Activated CD8-positive, alpha-beta memory T cell treated with anti-CD3 and anti-CD28 coated beads, Interleukin-2, amount 50 U/mL, for 24 hours (primary cell): ENCODE results near the gene SREK1IP1.

Source experiments
- DNase-seq: peaks from one replicate; pipeline ENCODE4 v3.0.0-alpha.2; 2020; ENCODE audit errors: extremely low read depth

The SREK1IP1 gene

DNA sequence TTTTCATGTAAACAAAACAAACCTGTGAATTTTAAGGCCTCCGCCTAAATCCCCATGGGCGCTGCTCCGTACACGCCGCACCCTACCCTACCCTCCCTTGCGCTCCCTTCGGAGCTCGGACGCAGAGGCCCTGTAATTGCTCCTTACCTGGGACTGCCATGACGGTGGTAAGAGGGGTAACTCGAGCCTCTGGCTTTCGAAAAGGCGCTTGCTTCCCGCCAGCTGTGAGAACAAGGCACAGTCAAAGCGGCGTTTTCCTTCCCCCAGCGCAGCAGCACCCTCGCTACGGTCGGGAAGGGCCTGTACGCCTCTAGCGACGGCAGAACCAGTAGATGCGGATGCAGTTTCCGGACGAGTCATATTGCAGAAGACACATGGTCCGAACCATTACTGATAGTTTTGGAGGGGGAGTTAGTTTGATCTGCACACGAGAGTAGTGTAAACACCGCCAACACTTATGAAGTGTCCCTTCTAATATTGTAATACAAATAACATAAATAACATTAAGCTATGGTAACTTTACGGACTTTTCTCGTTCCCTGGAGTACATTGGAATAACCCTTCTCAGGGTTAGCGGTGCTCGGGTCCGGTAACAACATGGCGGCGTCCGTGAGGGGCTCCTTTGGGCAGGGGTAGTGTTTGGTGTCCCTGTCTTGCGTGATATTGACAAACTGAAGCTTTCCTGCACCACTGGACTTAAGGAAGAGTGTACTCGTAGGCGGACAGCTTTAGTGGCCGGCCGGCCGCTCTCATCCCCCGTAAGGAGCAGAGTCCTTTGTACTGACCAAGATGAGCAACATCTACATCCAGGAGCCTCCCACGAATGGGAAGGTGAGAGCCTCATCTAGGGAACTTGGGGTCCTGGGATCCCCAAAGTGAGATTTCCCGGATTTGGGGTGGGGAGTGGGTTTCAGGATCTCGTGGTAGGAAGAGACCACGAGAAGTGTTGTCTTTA lies at the start of gene SREK1IP1, which contains the start of gene CWC27:
TSS of gene SREK1IP1 (minus strand) at position 334 of the 955 bp plus-strand sequence. CDS start at position 160, 174 bp downstream.
TSS of gene CWC27 (plus strand) at position 573 of the 955 bp plus-strand sequence. CDS start at position 790, 217 bp downstream.
- DNase-seq, result peak; percentile 19

DNA sequence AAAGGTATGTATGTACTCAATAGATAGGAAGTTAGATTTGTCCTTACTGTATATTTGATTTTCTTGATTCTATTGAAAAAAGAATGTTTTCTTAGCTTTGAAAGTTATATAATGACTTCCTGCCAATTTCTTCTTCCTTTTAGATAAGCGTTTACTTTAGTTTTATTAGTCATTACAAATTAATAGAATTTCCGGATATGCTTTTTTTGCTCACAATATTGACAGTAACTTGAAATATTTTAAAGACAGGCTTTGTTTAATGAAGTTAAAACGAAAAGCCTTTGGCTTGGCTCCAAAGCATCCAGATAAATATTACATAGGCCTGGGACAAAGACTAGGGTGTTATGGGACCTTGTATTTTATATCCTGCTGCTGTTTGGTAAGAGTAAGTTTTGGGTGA lies 49.8 kb upstream of the SREK1IP1 start:
- no peak for DNase-seq

DNA sequence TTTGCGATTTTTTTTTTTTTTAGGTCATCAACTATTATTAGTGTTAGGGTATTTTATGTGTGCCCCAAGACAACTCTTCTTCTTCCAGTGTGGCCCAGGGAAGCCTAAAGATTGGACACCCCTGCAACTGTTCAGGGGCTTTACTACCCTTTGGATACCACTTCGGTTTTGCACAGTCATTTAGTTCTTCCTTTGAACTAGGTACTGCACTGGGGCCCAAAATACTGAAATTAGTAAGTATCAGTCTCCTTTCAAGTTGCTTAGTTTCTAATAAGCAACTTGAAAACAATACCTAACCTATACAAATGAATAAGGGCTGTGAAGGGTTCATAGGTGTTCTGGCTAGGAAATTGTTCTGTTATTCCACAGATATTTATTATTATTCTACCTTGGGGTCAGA lies 45.6 kb upstream of the SREK1IP1 start:
- DNase-seq, result no peak

DNA sequence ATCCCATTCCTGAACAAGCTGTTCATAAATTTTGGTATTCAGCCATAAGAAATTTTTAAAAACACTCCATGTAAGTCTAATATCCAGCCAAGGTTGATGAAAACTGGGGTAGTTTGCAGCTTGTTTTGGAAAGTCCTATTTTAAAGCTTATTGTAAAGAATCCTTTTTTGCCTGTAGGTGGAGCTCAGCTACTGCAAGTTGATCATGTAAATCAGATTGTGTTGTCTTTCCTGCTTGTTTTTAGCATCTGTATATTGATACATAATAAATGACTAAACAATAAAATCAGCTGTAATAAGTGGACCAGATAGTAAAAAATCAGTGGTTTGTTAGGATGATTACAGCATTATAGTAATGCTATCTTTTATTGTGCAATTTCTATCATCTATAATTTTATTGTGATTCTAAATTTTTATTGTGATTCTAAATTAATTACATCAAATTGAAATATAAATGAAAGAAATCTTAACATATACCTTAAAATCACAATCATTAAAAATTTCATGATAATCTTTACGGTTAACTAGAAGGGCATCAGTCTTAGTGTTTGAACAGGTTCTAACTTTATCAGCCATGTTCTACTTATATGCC lies 42.7 kb upstream of the SREK1IP1 start:
- DNase-seq, result no peak

DNA sequence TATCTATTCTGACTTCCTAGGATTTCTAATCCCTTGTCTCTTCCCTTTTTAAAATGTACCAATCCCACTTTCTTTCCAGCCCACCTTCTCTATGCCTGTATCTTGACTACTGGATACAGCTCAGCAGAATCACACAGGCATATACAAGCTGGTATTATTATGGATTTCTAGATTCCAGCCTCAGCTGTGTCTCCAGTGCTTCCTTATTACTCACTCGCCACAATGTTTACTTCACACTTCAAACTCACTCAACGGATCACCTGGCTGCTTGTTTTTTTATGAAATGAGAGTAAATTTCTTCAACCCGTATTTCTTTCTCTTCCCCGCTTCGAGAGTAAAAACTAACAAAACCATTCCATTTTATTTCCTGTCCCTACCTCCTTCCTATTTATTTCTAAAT lies 39.0 kb upstream of the SREK1IP1 start:
- DNase-seq, result no peak

DNA sequence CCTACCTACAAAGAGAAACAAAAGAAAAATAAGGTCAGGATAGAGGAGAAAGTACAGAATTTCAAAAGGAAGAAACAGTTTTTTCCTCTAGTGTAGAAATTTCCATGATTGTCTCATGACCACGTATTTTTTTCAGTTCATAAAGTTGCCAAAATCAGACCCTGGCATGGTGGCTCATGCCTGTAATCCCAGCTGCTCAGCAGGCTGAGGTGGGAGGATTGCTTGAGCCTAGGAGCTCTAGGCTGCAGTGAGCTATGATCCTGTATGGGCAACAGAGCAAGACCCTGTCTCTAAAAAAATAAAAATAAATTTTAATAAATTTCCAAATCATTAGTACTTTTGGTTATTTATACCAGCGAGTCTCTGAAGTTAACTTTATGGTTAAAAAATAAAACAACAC lies 38.0 kb upstream of the SREK1IP1 start:
- DNase-seq, result no peak

DNA sequence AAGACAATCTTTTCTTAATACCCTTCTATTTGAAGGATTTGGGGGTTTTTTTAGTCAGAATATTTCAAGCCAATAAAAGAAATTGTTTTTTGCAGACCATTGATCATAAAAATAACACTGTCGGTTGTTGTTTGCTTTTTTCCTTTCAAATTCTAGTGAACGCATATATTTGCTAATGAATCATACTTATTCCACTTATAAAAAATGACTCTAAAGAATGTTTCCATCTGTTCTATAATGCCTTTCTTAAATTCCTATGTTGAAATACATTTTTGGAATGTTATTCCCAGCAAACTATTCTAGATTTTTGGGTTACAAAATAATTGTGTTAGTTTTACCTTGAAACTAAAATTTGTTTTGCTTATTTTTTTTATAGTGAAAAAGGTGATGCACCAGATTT lies 32.4 kb upstream of the SREK1IP1 start:
- no peak for DNase-seq

DNA sequence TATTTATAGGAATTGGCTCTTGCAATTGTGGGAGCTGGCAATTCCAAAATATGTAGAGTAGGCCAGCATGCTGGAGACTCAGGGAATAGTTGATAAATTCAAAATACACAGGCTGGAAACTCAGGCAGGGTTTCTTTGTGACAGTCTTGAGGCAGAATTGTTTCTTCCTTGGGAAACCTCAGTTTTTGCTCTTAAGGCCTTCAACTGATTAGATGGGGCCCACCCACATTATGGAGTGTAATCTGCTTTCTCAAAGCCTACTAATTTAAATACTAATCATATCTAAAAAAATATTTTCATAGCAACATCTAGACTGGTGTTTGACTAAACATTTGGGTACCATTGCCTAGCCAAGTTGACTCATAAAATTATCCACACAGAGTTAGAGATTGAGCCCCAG lies 27.8 kb upstream of the SREK1IP1 start:
- no peak for DNase-seq

DNA sequence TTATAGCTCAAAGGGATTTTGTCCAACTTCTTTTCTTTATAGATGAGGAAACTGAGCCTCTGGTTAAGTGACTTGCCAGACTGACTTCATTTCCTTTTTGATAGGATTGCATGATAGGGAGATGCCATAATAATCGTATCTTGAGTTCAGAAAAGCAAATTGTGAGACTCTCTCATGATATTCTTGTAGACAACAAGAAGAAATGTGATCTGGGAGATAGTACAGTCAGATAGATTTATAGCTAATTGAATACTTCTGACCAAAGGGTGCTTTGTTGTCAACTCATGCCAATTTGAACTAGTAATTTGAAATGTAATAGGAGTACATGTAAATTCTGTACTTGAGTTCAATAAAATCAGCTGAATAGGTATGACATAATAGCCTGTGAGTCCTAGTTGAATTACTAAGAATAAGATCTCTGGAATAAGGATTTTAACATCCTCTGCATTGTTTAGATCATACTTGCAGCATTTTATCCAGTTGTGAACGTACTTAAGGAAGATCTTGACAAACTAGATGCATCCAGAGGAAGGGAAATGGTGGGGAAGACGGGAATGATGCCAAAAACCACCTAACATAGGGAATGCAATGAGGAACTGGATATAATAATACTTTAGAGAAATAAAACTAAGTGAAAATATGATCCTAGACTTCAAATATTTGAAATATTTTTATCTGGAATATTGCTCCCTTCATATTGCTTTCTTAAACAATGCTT lies 25.7 kb upstream of the SREK1IP1 start:
- DNase-seq, result no peak

DNA sequence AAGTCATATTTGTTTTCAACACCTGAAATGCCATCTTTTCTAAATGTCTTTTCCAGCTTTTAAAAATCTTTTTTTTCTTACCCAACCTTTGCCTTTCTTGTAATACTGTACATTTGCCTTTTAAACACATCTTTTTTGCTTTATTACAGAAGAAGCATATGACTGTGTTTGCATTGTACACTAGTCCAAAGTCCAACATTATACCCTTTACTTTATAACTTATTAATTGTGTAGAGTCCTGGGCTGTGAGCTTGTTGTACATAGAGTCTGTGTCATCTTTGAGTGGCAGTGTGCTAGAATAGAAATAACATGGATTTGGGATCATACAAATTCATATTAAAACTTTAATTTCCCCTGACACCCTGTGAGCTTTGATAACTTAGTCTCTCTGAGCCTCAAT lies 24.0 kb upstream of the SREK1IP1 start:
- no peak for DNase-seq

DNA sequence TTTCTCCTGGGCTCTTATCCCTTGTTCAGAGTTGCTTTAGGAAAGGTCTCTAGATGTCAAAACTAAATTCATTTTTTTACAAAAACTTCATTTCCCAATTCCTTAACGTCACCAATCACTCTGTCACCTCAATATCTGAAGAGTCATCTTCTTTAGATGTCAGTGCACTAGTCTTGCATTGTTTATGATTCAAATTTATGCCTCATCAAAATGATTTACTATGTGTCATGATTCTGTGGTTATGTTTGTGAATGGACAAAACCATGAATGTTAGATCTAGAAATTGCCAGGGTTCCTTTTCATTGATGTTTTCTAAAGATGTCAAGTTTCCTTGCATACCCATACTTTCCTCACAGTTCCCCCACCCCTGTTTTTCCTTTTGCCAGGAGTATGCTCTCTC lies 21.7 kb upstream of the SREK1IP1 start:
- no peak for DNase-seq

DNA sequence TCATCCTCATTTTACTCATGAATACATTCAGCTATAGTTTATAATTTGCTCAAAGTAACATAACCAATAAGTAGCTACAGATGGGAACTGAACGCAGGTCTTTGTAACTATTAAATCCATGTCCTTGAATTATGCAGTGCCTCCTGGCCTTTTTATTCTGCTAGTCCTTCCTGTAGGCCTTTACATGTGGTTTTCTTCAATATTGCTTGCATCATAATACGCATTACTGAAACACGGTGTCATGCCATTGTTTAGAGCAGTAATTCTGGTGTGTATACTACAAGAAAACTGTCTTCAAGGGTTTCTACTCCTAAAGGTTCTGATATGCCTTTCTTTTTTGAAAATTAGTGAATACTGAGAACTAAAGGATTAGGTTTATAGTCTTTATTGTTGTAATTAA lies 21.0 kb upstream of the SREK1IP1 start:
- DNase-seq, result no peak

DNA sequence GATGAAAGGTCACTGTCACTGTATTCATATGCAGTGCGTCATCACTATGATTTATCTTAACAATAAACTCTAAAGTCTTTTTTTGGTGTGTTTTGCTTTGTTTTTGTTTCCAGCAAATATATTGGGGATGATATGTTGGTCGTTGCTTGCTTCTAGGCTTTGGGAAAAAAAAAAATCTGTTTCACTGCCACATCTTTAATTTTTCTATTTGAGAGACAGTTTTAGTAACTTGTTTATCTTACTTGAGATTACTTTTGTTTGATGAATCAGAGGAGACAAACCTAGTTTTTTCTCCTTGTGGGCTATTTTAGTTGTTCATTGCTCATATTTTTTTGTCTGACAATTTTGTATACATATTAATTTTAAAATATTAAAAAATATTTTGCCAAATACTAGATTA lies 19.7 kb upstream of the SREK1IP1 start:
- DNase-seq, result no peak

DNA sequence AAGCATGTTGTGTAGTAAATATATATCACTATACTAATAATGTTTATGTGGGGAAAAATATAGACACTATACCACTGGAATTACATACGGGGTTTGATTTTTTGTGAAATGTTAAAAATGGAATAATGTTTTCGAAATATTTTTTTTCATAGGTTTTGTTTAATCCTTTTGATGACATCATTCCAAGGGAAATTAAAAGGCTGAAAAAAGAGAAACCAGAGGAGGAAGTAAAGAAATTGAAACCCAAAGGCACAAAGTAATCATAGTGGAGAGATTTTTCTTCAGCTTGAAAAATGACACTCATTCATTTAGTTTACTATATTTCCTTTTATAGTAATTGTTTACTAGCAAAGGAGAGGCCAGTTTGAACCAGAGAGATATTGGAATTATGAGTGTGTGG lies 17.9 kb upstream of the SREK1IP1 start:
- DNase-seq, result no peak

DNA sequence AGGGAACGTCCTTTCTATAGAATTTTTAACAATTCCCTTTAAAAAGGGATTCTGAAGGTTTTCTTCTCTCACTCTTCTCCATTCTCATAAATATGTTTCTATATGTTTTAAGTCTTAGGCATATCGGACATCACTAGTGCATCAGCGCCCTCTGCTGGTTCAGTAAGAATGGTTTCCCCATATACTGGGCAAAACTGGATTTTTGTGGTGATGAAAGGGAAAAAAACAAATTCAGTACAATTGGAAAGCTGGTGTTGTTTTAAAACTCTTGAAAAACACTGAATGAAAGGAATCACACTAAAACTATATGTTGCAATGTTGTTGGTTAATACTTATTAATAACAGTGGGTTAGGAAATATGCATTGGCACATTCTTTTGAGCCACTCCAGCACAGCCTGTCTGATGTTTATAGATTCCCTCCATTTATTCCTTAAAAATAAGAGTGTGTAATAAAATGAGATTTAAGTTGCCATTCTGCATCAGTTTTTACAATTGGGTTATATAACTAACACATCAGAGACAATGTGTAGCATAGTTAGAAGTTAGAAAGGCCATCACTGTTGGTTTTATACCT lies 16.0 kb upstream of the SREK1IP1 start:
- peak; percentile 39 for DNase-seq

DNA sequence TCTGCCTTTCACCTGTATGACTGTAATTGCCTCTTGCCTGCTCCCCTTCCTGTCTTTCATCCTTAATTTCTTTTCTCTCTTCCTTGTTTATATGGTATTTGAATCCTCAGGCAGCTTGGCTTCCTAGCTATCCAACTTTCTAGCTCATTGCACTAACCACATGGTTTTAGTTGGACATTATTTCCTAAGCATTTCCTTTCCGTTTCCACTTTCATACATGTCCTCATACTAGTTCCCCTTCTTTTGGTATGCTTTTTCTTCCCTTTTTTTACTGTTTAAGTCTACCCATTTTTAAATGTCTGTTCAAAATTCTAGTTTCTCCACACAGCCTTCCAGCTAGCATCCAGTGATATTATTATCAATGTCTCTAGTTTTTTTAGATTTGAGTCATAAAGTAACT lies 6.8 kb upstream of the SREK1IP1 start:
- DNase-seq, result no peak

DNA sequence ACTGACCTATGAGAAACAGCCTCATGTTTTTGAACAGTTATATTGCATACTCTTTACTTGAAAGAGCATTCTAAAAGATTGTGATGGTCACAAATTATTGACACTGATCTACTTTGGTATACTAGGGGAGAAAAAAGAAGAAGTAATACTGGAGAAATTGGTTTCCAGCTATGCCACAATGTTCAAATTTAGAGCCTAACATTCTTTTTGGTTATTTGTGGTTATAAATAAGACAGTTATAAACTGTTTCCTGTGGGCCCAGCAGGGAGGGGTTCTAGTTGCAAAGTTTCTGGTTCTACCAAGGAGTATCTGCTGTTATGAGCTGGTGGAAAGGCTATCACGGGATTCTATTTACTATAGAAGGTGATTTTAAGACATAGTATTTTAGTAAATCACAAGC lies 5.0 kb upstream of the SREK1IP1 start:
- no peak for DNase-seq

DNA sequence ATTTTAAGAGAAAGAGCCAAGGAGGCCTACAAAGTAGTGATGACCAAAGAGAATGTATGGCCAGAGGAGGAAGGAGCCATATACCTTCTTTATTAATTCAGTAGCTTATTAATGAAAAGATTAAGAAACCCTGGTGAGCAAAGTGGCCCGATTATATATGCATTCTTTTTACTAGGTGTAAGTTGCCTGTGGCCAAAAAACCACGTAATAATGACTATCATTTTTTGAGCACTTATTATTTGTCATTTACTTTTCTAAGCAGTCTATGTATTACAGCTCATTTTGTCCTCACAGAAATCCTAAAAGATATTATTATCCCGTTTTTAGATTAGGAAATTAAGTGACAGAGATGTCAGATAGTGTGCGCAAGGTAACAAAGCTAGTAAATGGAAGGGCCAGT lies 3.2 kb upstream of the SREK1IP1 start:
- DNase-seq, result no peak

DNA sequence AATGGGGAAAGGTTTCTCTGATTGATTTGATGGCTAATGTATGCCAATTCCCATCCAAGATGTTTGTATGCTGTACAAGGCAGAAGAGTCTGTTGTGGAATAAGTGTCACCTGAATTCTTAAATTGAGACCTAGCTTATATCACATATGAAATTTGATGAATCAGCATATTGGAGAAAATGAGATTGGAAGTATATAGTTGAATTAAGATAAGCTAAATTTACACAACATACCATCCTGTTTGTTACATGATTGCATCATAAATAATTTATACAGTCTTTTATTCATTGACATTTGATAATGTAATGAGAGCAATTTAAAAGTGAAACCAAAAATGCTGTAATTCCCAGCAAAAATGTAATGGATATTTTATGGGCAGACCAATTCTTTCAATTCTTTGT lies 1.4 kb upstream of the SREK1IP1 start:
- DNase-seq, result no peak

DNA sequence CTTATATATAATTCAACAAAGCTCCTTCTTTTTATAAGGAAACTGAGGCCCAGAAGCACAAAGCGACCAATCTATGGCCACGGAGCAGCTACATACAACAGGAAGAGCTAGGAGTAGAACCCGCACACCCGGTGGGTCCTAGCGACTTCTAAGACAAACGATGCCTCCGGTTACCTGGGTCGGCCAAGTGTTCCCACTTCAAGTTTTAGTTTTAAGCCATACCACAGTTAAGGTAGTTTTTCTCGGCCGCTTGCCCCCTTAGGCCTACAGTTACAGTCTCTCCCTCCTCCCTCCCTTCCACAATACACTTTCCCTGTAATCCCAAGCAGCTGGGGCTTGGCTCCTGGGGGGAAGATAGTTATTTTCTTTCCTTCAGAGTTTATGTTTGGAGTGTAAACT lies 533 bp downstream of the SREK1IP1 start:
- DNase-seq, result no peak

DNA sequence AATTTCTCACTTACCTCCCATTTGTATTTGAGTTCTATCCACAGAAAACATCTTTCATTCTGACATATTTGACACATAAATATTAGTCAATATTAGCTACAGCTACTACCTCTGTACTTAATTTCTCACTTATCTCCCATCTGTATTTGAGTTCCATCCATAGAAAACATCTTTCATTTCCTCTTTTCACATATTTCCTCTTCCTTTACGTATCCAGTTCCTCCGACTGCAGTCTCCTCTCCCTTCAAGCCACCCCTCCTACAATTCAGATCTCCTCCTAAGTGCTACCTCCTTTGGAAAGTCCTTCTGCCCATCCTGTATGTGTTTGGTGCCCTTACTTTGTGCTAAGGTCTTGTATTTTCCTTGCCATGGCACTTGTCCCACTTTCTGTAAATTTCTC lies 1.6 kb downstream of the SREK1IP1 start:
- DNase-seq, result no peak

DNA sequence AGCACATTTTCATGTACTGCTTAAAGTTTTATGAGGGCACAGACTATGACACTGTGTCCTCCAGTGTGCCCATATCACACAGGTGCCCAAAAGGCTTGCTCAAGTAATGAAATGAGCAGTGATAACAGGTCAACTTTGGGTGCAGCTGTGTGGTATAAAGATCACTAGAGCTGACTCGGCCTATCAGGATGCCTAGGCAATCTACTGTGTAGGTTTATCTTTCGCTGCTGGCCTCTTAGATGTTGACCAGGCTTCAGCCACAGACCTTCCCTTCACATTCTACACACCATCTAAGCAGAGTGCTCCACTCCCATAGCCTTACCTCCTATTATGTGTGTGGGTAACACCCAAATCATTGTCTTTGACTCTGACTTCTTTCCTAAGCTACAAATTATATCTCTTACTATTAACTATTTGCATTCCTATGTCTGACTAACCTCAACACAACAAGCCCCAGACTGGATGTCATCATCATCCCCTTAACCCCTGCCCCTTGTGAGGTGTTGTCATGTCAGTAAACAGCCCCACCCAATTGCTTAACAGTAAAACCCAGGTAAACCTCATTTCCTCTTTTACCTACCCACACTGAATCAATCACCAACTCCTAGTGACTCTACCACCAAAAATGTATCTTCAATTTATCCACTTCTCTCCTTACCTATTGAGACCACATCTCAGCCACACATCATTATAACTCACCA lies 2.5 kb downstream of the SREK1IP1 start:
- DNase-seq, result no peak
